HG03460 (cell line): ENCODE results near the gene IL1B.
"Not testable (repeated sequence)": the region's sequence is repeated elsewhere in the genome, so short reads cannot be mapped to it uniquely, and the experiment has no call there.

Experiments
- ATAC-seq: cut with Tn5 transposase; IDR thresholded peaks from one replicate; pipeline ENCODE4 v1.9.1; 2021; ENCODE audit not compliant: unreplicated experiment

IL1B gene

DNA sequence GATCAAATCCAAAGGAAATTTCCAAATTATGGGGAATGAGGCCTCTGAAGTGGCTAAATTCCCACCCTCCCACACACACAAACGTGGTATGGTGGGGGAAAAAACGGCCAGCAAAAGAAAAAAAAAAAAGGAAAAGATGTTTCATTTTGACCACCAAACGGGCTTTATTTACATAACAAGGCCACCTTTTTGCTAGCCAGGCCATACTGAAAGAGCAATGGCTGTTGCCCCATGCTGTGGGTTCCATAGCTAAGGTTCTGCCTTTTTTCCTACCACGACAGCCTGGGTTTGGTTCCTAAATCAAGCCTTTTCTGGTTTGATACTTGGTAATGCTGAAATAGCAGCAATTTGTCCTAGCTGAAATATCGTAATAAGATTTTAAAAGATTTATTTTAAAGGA, 14.0 kb upstream of the IL1B start:
- ATAC-seq = no peak

DNA sequence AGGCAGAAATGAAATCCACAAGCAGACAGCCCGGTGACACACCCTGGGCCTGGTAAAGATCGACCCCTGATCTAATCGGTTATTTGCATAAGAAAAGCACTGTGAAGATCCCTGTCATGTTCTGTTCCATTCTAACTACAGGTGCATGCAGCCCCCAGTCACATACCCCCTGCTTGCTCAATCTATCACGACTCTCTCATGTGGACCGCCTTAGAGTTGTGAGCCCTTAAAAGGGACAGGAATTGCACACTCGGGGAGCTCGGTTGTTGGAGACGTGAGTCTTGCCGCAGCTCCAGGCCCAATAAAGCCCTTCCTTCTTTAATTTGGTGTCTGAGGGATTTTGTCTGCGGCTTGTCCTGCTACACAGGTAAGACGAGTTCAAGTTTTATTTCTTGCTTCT, 13.4 kb upstream of the IL1B start:
- ATAC-seq = no peak

- ATAC-seq = no peak
Observed at GRCh38 chr2:112848833-112849232, 12.3 kb upstream of the IL1B start.

DNA sequence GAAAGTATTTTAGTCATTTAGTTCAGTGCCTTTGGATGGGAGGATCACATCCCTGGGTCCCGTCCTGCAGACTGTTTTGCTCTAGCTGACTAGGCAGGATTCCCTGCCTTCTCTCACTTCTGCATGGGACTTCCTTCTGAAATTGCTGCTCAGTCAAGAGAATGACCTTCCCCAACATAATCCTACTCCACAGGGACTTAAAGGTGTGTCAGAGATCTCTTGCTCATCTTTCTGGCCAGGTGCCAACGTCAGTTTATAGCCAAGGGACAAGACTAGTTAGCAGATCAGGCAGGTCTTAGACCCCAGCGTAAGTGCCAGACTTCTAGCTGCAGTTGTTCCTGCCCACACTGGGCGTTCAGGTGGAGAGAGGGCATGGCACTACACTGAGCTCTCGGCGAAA, 9.5 kb upstream of the IL1B start:
- ATAC-seq = no peak

- no peak for ATAC-seq
Observed at GRCh38 chr2:112843836-112844235, 7.3 kb upstream of the IL1B start.

- no peak for ATAC-seq
Observed at GRCh38 chr2:112843288-112843687, 6.7 kb upstream of the IL1B start.

GRCh38 chr2:112841295-112842044, 4.9 kb upstream of the IL1B start:
- no peak for ATAC-seq

- no peak for ATAC-seq
Observed at GRCh38 chr2:112840068-112840445, 3.5 kb upstream of the IL1B start.

- ATAC-seq = no peak
Observed at GRCh38 chr2:112839407-112840067, 3.0 kb upstream of the IL1B start.

GRCh38 chr2:112836163-112836560, 417 bp downstream of the IL1B start:
- no peak for ATAC-seq

GRCh38 chr2:112835536-112836162, 930 bp downstream of the IL1B start:
- ATAC-seq = no peak

- no peak for ATAC-seq
Observed at GRCh38 chr2:112835061-112835501, 1.5 kb downstream of the IL1B start.

DNA sequence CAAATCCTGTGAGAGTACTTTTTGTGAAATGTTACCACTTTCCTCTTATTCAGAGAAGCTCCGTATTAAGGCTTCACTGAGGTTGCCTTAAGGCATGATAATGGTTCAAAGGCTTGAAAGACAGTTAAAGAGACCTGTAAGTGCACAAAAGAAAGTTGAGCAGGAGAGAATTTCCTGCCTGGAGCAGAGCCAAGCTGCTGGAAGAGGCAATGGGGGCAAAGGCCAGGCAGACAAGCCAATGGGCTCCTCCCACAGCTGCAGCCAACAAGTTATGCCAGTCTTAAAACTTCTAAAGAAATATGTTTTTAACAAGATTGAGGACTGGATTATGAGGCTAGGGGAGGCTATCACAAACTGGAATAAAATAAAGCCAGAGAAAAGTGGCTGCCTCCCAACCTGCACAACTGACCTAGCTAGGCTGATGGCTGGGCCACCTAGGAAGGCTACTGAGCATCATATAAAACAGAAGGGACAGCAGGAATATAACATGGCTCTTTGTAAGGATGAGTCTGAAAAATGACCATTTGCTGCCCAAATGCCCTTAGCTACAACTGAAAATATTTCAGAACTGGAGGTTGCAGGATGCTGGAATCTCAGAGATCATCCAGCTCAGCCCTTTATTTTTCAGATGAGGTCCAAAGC, 2.1 kb downstream of the IL1B start:
- ATAC-seq = no peak

DNA sequence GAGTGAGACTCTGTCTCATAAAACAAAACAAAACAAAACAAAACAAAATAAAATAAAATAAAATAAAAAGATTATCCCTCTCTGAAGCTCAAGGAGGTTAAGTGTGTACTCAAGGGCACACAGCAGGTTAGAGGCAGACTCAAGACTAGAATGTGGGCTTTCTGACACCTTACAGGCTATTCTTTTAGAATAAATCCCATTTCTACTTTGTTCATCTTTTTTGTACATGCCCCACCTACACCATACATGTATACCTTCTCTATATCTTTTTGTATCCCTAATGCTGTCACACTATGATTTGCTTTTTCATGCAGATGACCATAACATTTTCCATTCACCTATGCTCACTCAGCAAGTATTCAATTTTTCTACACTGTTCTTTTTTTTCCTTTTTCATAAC, 2.6 kb downstream of the IL1B start:
- ATAC-seq = no peak

GRCh38 chr2:112833639-112833931, 3.0 kb downstream of the IL1B start:
- not testable (repeated sequence) for ATAC-seq

- no peak for ATAC-seq
Observed at GRCh38 chr2:112832841-112833638, 3.5 kb downstream of the IL1B start.

DNA sequence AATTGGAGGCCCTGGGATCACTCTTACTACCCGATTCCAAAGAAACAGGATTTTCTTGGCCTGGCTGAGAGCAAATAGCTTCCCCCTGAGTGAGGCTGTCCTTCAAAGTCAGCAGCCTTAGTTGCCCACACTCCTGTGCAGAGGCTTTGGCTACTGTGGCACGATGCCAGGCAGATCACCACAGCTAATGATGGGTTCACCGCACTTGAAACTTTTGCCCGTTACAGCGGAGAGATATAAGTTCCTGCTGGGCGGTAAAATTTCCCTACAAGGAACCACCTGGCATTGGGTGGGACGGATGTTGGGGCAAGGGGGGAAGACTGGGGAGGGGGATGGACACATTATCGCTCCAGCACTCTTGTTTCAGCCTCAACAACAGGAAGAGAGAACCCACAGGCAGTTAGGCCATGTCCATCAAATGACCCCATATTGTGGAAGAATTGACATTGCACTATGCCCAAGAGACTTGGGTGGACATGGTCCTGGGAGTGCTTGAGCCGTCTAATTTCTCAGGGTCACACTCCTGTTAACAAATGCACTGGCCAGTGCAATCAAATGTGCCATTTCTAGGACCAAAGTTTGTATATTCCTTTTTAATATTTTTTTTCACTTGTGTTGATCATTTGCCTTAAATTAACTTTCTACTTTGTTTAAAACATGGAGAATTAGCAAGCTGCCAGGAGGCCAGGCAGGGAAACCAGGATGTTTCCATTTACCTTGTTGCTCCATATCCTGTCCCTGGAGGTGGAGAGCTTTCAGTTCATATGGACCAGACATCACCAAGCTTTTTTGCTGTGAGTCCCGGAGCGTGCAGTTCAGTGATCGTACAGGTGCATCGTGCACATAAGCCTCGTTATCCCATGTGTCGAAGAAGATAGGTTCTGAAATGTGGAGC, 4.4 kb downstream of the IL1B start:
- ATAC-seq = peak; percentile 64

GRCh38 chr2:112831513-112831845, 5.1 kb downstream of the IL1B start:
- ATAC-seq = no peak

DNA sequence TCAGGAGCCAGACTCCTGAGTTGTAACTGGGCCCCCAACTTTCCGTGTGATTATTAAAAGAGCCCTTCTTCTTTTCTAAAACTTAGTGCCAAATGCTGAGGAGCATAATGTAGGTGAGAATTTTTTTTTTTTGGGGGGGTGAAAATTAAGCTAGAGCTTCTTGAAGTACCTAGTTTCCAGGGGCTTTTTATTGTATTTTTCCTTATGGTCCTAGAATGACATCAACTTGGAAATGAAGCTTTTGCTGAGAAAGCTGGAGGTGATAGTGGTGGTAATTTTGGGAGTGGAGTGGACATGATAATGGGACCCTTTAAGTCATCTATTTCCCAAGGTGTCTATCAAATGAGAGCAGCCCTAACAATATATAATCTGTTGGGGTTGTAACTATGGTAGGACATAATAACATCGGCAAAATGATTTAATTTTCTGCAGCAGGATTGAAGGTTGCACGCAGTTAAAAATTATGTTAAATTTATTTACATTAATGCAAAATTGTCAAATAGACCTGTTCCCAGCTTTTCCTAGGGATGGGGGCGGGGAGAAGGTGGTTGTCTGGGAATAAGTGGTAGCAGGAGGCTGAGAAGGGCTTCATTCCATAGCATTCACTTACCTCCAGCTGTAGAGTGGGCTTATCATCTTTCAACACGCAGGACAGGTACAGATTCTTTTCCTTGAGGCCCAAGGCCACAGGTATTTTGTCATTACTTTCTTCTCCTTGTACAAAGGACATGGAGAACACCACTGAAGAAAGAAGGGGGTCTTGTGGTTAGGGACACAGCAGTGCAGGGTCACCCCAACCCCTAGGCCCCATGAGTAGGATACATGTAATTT, 5.7 kb downstream of the IL1B start:
- ATAC-seq = no peak
